OCI-LY7 (cell line): ENCODE results near the gene NCAM1. TPM values are rescaled to one million over a fixed set of nuclear protein-coding genes. Genes with fewer than 3 reads are reported as not detected.
A peak's percentile ranks its signal among the peaks of the same experiment; 100 is the strongest.

ENCODE experiments used
- BruUV-seq: library from RNA; stranded (reverse); fragments of 400-500 nt; replicated peaks from 2 replicates; lab custom pipeline; 2021; lab: Mats Ljungman, UMichigan
- CTCF ChIA-PET: fragments of 300-600 bp; sonication (Branson Sonifier 250); formaldehyde crosslinking; loops from one replicate; lab custom pipeline; 2022; ENCODE audit warnings: antibody characterized with exemption; ENCODE audit not compliant: unreplicated experiment; lab: Charles Lee
- POLR2A ChIA-PET: fragments of 300-600 bp; sonication (Branson Sonifier 250); formaldehyde crosslinking; loops from one replicate; lab custom pipeline; 2022; ENCODE audit warnings: antibody characterized with exemption; lab: Charles Lee
- DNase-seq: peaks from one replicate; pipeline ENCODE4 v3.0.0-alpha.2; 2015; ENCODE audit warnings: low spot score
- H2AFZ ChIP-seq: fragments of 200-600 bp; sonication (generic), shearing (Covaris generic); 2 replicates; pipeline ENCODE4 v1.6.1; 2014; ENCODE audit warnings: mild to moderate bottlenecking, antibody characterized with exemption, low read length, moderate library complexity
- H3K27ac ChIP-seq: fragments of 200-600 bp; sonication (generic); 2 replicates; pipeline ENCODE4 v1.5.1; 2014; ENCODE audit warnings: mixed run types, low read depth, mild to moderate bottlenecking, moderate library complexity, low read length, inconsistent platforms; ENCODE audit not compliant: poor library complexity, severe bottlenecking
- H3K36me3 ChIP-seq: fragments of 200-600 bp; sonication (generic); 2 replicates; pipeline ENCODE4 v1.6.1; 2014; ENCODE audit warnings: mild to moderate bottlenecking, antibody characterized with exemption, low read length, moderate library complexity, mixed read lengths; ENCODE audit not compliant: insufficient read depth
- H3K4me1 ChIP-seq: fragments of 200-600 bp; sonication (generic); 2 replicates; pipeline ENCODE4 v1.5.1; 2014; ENCODE audit warnings: mild to moderate bottlenecking, low read length; ENCODE audit not compliant: insufficient read depth, poor library complexity, severe bottlenecking
- H3K4me2 ChIP-seq: fragments of 200-600 bp; sonication (generic); 2 replicates; pipeline ENCODE4 v1.6.1; 2014; ENCODE audit warnings: mild to moderate bottlenecking, low read length
- H3K4me3 ChIP-seq: fragments of 200-600 bp; sonication (generic); 2 replicates; pipeline ENCODE4 v1.5.1; 2014; ENCODE audit warnings: mild to moderate bottlenecking, low read depth, low read length; ENCODE audit not compliant: poor library complexity, severe bottlenecking
- H3K79me2 ChIP-seq: fragments of 200-600 bp; sonication (generic); 2 replicates; pipeline ENCODE4 v1.6.1; 2016; ENCODE audit warnings: low read depth, mild to moderate bottlenecking, low read length, moderate library complexity, mixed read lengths; ENCODE audit not compliant: insufficient read depth
- H3K9me2 ChIP-seq: fragments of 200-600 bp; sonication (generic); 2 replicates; pipeline ENCODE4 v1.6.1; 2016; ENCODE audit warnings: mild to moderate bottlenecking, low read length, mixed read lengths; ENCODE audit not compliant: insufficient read depth
- H3K9me3 ChIP-seq: fragments of 200-600 bp; sonication (generic); 2 replicates; pipeline ENCODE4 v1.6.1; 2014; ENCODE audit warnings: mild to moderate bottlenecking, mixed run types, low read length, mixed read lengths
- H4K20me1 ChIP-seq: fragments of 200-600 bp; sonication (generic); 2 replicates; pipeline ENCODE4 v1.6.1; 2014; ENCODE audit warnings: mild to moderate bottlenecking, antibody characterized with exemption, low read length, moderate library complexity, mixed read lengths; ENCODE audit not compliant: insufficient read depth
- EZH2phosphoT487 ChIP-seq: fragments of 200-600 bp; sonication (generic); IDR thresholded peaks from 2 replicates; pipeline ENCODE4 v1.6.1; 2018; ENCODE audit warnings: low read depth, borderline replicate concordance, mild to moderate bottlenecking, mixed run types, antibody characterized with exemption, low read length, moderate library complexity, mixed read lengths
- intact Hi-C: fragments of 100-400 bp; cut with micrococcal nuclease; formaldehyde crosslinking; loops from one replicate; pipeline ENCODE4 v1.10.0; 2022; ENCODE audit not compliant: unreplicated experiment
- total RNA-seq, 2 experiments: library from RNA; depleted of rRNA in 1 of 2; stranded (reverse); fragments of >200 nt in 1 of 2; shearing (Covaris generic) in 1 of 2; gene quantifications; 2 replicates each; pipeline ENCODE4 v1.2.3, GENCODE V29; 2014 to 2022
- TF ChIP-seq, protein P1 (sequence below): fragments of 200-600 bp; sonication (generic); conservative IDR thresholded peaks from 2 replicates; pipeline ENCODE4 v1.5.1; 2014; ENCODE audit warnings: mild to moderate bottlenecking, antibody characterized with exemption, low read length, moderate library complexity, mixed read lengths

NCAM1 gene
- total RNA-seq, 2 experiments from 2014 or later, result not detected

DNA sequence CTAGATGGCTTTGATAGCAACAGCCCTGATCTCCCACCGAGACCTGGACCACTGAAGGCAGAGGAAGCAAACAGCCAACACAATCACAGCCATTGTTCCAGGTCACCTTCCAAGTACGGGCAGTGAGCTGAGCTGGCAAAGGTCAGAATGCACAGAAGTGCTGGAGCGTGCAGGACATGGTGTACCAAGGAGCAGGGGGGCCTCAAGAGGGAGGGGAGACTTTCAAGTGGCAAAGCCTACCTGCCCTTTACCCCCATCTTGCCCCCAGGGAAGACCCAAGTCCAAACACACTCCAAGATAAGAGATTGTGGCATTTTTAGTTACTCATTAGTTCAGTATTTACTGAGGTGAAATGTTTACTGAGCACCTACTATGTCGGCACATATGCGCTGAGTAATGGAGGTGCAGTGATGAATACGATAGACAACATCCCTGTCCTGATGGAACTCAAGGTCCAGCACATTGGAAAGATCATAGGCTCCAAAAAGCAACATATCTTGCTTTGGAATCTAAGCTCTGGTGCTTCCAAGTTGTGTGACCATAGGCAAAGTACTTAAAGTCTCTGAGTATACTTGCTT is 327.2 kb downstream of the NCAM1 start:
- intact Hi-C loops, result loop anchor here (5.0 to 10.0 kb wide), 2 partner anchors 701 to 1004 kb away; no protein-coding TSS in a partner anchor

GRCh38 chr11:113289431-113290187 is 328.4 kb downstream of the NCAM1 start:
- H4K20me1 ChIP-seq, result no peaks in the 10 kb centered on the region
- ChIA-PET POLR2A (interaction anchor here (0.6 kb wide), 1 partner anchor 896 kb away, joined by 3 read pairs; no protein-coding TSS in a partner anchor), CTCF (interaction anchor here (0.5 kb wide), 1 partner anchor 1024 kb away, joined by 3 read pairs; no protein-coding TSS in a partner anchor)
- no peak overlapping the region for H3K27ac ChIP-seq
- H3K4me3 ChIP-seq, result no peak overlapping the region
- no peak overlapping the region for H2AFZ ChIP-seq
- no peaks in the 10 kb centered on the region for H3K79me2 ChIP-seq
- intact Hi-C loops, result loop anchor here (1.0 to 10.0 kb wide), 3 partner anchors 702 to 1070 kb away; no protein-coding TSS in a partner anchor
- H3K4me1 ChIP-seq, result no peaks in the 10 kb centered on the region
- H3K36me3 ChIP-seq, result no peaks in the 10 kb centered on the region
- no peak overlapping the region for H3K4me2 ChIP-seq
- no peaks in the 10 kb centered on the region for H3K9me3 ChIP-seq
- no TSS peak for BruUV-seq
- TF ChIP-seq EZH2phosphoT487, result no peak
- TF ChIP-seq, protein P1, sequence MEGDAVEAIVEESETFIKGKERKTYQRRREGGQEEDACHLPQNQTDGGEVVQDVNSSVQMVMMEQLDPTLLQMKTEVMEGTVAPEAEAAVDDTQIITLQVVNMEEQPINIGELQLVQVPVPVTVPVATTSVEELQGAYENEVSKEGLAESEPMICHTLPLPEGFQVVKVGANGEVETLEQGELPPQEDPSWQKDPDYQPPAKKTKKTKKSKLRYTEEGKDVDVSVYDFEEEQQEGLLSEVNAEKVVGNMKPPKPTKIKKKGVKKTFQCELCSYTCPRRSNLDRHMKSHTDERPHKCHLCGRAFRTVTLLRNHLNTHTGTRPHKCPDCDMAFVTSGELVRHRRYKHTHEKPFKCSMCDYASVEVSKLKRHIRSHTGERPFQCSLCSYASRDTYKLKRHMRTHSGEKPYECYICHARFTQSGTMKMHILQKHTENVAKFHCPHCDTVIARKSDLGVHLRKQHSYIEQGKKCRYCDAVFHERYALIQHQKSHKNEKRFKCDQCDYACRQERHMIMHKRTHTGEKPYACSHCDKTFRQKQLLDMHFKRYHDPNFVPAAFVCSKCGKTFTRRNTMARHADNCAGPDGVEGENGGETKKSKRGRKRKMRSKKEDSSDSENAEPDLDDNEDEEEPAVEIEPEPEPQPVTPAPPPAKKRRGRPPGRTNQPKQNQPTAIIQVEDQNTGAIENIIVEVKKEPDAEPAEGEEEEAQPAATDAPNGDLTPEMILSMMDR, result peak; percentile 84
- no peaks in the 10 kb centered on the region for H3K9me2 ChIP-seq
- DNase-seq, result peak; percentile 47

More for the DNA sequence above, 327.2 kb downstream of the NCAM1 start:
- H2AFZ ChIP-seq, result no peak overlapping the region
- no peaks in the 10 kb centered on the region for H3K4me1 ChIP-seq
- ChIA-PET CTCF (no interaction called here), POLR2A (no interaction called here)
- no peaks in the 10 kb centered on the region for H4K20me1 ChIP-seq
- no peak for DNase-seq
- H3K27ac ChIP-seq, result no peak overlapping the region
- no peaks in the 10 kb centered on the region for H3K79me2 ChIP-seq
- no TSS peak for BruUV-seq
- H3K9me3 ChIP-seq, result no peaks in the 10 kb centered on the region
- no peaks in the 10 kb centered on the region for H3K9me2 ChIP-seq
- TF ChIP-seq, protein P1, result no peak
- no peak for TF ChIP-seq EZH2phosphoT487
- no peak overlapping the region for H3K4me3 ChIP-seq
- no peak overlapping the region for H3K4me2 ChIP-seq
- no peaks in the 10 kb centered on the region for H3K36me3 ChIP-seq
